Stimulated activated CD8-positive, alpha-beta memory T cell treated with anti-CD3 and anti-CD28 coated beads, Interleukin-12 subunit alpha, Interleukin-12 subunit beta, amount 100 ng/mL, for 1 hour (primary cell): ENCODE measurements around the gene SFT2D1.
A peak's percentile ranks its signal among the peaks of the same experiment; 100 is the strongest.

Experiments
- DNase-seq: peaks from one replicate; pipeline ENCODE4 v3.0.0-alpha.2; 2020; ENCODE audit warnings: low read depth

SFT2D1 gene

DNA sequence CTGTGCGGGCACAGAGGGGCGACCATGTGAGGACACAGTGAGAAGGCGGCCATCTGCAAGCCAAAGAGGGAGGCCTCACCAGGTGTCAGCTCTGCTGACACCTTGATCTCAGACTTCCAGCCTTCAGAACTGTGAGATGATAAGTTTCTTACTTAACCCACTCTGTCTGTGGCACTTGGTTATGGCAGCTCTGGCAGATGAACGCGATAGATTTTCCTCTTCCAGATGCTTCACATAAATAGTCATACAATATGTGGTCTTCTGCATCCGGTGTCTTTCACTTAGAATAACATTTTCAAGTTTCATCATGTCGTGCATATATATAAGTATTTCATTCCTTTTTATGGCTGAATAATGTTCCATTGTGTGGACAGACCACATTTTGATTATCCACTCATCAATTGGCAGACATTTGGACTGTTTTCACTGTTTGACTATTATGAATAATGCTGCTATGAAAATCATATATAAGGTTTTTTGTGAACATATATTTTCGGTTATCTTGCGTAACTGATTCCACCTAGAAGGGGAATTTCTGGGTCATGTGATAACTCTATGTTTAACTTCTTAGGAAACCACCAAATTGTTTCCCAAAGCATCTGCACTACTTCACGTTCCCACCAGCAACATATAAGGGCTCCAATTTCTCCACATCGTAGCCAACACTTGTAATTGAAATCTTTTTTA is 64.3 kb downstream of the SFT2D1 start:
- DNase-seq: no peak

DNA sequence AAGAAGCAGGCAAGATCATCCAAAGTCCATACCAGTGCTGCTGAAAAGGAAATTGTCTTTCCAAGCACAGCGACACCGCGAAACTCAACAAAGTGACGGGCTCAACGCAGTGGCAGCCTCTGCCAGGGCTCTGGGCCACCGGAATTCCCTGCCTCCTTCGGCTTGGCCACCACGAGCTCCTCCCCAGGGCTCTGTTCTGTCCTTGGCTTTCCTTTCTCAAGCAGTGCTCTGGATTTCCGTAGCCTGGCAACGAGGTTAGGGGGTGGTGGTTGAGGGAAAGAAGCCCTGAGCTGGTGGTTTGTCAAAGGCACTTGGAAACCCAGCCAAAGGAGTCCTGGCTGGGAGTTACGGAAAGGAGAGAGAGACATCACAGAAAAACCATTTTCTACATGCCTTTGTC is 65.3 kb downstream of the SFT2D1 start:
- DNase-seq: no peak

DNA sequence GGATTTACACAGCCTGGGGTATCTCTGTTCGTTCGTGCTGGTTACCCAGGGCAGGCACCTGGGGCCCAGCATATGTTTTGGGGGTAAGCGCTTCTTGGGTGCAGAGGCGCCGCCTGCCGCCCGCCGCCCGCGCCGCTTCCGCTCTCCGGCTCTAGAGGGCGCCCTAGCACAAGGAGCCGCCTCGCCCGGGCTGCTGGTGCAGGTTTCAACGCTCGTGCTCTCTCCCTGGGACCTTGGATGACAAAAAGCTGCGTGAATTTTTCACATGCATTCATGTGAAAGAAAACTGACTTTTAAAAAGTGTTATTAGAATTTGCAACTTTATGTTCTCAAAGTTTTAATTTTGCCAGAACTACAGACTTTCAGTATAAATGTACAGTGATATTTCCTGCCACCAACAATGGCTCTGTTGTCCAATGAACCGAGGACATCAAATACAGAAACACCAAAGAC is 66.6 kb downstream of the SFT2D1 start:
- peak; percentile 75 for DNase-seq

DNA sequence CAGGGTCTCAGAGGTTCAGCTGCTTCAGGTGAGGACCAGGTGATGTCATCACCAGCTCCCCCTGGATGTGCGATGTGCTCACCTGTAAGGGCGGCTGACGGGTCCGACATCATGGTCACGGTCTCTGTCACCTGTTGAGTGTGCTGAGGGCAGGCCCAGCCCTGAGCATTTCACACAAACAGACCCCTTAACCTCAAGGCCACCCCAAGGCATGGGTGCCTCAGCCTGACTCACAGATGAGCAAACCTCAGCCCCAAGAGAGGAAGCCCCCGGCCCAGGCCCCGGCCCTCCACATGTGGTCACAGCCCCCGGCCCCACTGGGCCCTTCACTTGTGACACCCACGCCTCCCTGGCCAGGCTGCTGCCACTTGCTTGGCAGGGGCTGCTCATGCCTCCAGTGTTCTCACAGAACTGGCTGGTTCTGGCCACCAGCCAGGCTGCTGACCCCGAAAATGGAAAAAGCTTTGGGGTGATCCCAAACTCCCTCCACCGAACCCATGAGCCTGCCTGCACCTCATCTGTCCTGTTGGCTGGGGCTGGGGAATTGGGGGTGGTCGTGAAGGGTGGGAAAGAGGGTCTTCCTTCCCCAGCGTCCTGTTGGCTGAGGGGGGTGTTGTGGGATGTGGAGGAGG is 67.5 kb downstream of the SFT2D1 start:
- DNase-seq: no peak

DNA sequence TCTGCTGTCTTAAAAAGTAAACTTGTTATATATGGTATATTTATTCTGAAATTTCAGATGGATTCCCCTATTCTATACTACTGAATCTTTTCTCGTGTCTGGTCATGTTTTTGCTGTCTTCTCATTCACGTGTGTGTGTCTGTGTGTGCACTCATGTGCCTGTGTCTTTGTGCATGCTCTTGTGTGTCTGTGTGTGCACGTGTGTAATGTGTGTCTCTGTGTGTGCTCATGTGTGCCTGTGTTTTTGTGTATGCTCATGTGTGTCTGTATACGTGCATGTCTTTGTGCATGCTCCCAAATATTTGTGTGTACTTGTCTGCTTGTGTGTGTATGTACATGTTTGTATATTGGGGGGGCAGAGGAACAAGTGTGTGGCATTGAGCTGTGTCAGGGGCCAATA is 68.2 kb downstream of the SFT2D1 start:
- DNase-seq: no peak

DNA sequence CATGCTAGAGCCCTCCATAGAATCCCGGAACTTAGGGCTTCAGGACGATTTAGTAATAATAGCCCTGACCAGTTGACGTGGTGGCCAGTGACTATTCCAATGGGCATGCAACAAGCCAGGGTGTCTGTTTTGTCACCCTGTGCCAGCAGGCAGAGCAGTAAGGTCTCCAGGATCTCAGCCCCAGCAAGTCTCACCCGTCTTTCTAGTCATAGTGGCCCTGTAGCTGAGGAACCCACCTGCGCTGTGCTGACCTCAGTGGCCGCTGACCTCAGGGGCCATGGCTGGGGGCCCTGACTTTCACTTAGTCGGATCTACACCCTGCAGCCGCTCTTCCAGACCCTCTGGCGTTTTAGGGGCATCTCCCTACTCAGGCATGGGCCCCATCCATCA is 71.0 kb downstream of the SFT2D1 start:
- DNase-seq: no peak

DNA sequence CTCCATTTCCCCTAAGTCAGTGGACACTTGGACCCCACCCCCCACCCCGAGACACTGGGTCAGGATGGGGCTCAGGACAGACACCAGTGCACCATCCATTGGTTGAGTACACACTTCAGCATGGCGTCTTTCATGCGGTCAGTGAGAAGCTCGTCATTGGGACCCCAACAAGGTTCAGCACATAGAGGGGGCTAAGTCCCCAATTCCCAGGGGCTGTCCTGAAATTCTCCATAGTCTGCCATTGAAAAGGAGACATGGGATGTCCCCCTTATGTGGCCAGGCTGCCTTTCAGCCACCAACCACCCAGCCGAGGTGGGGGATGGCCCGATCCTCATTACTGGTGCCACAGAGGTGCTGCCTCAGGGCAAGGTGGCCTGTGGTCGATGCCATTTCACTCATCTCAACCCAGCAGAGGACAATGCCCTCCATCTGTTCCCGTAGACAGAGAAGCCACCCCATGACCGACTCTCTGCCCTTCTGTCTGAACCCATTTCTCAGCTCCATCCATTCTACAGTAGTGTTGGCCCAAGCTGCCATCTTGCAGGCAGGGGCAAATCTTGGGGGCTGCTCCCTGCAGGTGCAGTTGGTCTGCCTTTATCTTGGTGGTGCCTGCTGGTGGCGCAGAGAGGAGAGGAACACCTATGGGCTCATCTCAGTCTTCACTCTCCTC is 71.5 kb downstream of the SFT2D1 start:
- no peak for DNase-seq
